ENCODE results near the gene P3H3.

GRCh38 chr12:6846316-6846869 lies 18.2 kb downstream of the P3H3 start:
- TF ChIP-seq CTCF (conservative IDR thresholded peaks at IDR 0.05 in 1 of 2, IDR thresholded peaks at IDR 0.05 in 1 of 2; ENCODE audit: extremely low read depth in 1 of 2, insufficient read depth in 1 of 2, low read depth in 1 of 2, low read length in 2 of 2), result no peak
- no peak for TF ChIP-seq EZH2 (IDR thresholded peaks at IDR 0.05; ENCODE audit: borderline replicate concordance, low read length)
